Sigmoid colon (tissue), 4 donors: ENCODE data around the gene CCDC85A.

Experiments
- POLR2A ChIP-seq, 2 donors: fragments of 450-650 bp; IDR thresholded peaks; one replicate each; pipeline ENCODE4 v1.6.1; 2016; ENCODE audit warnings: antibody characterized with exemption in 2 of 2, mild to moderate bottlenecking in 2 of 2, moderate library complexity in 2 of 2
- POLR2AphosphoS5 ChIP-seq, 4 donors: sonication (generic); formaldehyde crosslinking; IDR thresholded peaks; one replicate each; pipeline ENCODE4 v1.6.1; 2017; ENCODE audit warnings: antibody characterized with exemption in 4 of 4

- TF ChIP-seq POLR2AphosphoS5 (IDR thresholded peaks at IDR 0.05) = no peak
- no peak for TF ChIP-seq POLR2A (IDR thresholded peaks at IDR 0.05)
Measured at GRCh38 chr2:56325661-56326345, 142.0 kb downstream of the CCDC85A start.
